Neural progenitor cell (in vitro differentiated cells): ENCODE measurements around the gene DISP3.

ENCODE experiments used
- EZH2 ChIP-seq: fragments of 200-600 bp; sonication (generic); IDR thresholded peaks from 2 replicates; pipeline ENCODE4 v1.6.1; 2017; ENCODE audit warnings: antibody characterized with exemption, mild to moderate bottlenecking, moderate library complexity
- TF ChIP-seq, protein P1 (sequence below): fragments of 200-600 bp; sonication (generic); IDR thresholded peaks from 2 replicates; pipeline ENCODE4 v1.5.1; 2017; ENCODE audit warnings: antibody characterized with exemption, mild to moderate bottlenecking

DNA sequence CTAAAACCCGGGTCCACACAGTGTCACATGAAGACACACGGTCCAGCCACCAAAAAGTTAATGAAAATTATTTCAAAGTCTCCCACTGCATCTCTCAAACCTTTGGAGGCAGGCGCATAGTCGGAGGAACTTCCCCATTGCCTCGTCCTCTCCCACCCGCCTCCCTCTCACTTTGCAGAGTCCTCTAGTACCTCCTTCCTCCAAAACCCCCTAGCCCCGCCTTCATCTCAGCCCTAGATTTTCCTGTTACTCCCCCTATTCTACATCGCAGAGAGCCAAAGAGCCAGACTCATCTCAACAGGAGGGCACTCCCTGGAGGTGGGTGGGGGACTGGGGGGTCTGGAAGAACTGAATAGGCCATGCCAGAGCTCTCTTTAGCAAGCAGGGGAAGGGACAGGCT is 79.3 kb downstream of the DISP3 start:
- no peak for TF ChIP-seq EZH2
- TF ChIP-seq, protein P1, sequence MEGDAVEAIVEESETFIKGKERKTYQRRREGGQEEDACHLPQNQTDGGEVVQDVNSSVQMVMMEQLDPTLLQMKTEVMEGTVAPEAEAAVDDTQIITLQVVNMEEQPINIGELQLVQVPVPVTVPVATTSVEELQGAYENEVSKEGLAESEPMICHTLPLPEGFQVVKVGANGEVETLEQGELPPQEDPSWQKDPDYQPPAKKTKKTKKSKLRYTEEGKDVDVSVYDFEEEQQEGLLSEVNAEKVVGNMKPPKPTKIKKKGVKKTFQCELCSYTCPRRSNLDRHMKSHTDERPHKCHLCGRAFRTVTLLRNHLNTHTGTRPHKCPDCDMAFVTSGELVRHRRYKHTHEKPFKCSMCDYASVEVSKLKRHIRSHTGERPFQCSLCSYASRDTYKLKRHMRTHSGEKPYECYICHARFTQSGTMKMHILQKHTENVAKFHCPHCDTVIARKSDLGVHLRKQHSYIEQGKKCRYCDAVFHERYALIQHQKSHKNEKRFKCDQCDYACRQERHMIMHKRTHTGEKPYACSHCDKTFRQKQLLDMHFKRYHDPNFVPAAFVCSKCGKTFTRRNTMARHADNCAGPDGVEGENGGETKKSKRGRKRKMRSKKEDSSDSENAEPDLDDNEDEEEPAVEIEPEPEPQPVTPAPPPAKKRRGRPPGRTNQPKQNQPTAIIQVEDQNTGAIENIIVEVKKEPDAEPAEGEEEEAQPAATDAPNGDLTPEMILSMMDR = no peak
